Measurements from ENCODE around the gene F10.

DNA sequence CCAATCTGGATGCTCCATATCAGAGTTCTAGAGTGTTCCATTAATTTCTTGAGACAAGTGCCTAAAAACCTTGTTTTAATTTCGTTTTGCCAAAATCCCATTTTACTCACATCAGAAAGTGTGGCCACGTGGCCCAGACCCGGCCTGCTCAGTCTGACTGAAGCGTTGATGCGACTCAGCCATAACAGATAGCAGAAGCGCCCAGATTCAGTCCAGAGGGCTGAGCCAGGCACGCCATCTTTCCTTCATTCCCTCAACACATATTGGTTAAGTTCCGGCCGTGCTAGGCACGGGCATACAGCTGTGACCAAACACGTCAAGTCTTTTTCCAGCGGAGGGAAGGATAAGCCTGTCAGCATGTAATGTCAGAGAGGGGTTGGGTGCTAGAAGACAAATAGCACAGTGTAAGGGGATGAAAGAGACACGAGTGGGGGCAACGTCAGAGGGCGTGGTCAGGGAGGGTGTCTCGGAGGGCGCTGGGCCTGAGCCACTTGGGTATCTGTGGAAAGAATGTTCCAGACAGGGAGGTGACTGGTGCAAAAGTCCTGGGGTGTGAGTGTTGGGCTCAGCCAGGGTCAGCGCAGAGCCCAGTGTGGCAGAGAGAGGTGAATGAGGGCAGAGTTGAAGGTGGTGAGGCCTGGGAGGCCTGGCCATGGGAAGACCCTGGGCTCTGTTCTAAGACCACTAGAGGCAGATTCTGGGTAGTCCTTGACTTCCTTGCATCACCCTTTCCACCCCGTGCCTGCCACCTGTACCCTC, 3.1 kb downstream of the F10 start:
- TF ChIP-seq ZNF114 (CRISPR knock-in tag; IDR thresholded peaks at IDR 0.05) (no peak), POLR2AphosphoS5 (IDR thresholded peaks at IDR 0.05; ENCODE audit: low read depth) (no peak), JUNB (IDR thresholded peaks at IDR 0.05; ENCODE audit: unreplicated experiment) (no peak), EZH2 (IDR thresholded peaks at IDR 0.05; ENCODE audit: low read depth, unreplicated experiment) (no peak)
- TF ChIP-seq, protein P1, sequence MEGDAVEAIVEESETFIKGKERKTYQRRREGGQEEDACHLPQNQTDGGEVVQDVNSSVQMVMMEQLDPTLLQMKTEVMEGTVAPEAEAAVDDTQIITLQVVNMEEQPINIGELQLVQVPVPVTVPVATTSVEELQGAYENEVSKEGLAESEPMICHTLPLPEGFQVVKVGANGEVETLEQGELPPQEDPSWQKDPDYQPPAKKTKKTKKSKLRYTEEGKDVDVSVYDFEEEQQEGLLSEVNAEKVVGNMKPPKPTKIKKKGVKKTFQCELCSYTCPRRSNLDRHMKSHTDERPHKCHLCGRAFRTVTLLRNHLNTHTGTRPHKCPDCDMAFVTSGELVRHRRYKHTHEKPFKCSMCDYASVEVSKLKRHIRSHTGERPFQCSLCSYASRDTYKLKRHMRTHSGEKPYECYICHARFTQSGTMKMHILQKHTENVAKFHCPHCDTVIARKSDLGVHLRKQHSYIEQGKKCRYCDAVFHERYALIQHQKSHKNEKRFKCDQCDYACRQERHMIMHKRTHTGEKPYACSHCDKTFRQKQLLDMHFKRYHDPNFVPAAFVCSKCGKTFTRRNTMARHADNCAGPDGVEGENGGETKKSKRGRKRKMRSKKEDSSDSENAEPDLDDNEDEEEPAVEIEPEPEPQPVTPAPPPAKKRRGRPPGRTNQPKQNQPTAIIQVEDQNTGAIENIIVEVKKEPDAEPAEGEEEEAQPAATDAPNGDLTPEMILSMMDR (conservative IDR thresholded peaks at IDR 0.05; ENCODE audit: low read depth in 2 of 2): no peak
- TF ChIP-seq, protein P2, sequence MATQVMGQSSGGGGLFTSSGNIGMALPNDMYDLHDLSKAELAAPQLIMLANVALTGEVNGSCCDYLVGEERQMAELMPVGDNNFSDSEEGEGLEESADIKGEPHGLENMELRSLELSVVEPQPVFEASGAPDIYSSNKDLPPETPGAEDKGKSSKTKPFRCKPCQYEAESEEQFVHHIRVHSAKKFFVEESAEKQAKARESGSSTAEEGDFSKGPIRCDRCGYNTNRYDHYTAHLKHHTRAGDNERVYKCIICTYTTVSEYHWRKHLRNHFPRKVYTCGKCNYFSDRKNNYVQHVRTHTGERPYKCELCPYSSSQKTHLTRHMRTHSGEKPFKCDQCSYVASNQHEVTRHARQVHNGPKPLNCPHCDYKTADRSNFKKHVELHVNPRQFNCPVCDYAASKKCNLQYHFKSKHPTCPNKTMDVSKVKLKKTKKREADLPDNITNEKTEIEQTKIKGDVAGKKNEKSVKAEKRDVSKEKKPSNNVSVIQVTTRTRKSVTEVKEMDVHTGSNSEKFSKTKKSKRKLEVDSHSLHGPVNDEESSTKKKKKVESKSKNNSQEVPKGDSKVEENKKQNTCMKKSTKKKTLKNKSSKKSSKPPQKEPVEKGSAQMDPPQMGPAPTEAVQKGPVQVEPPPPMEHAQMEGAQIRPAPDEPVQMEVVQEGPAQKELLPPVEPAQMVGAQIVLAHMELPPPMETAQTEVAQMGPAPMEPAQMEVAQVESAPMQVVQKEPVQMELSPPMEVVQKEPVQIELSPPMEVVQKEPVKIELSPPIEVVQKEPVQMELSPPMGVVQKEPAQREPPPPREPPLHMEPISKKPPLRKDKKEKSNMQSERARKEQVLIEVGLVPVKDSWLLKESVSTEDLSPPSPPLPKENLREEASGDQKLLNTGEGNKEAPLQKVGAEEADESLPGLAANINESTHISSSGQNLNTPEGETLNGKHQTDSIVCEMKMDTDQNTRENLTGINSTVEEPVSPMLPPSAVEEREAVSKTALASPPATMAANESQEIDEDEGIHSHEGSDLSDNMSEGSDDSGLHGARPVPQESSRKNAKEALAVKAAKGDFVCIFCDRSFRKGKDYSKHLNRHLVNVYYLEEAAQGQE (IDR thresholded peaks at IDR 0.05; ENCODE audit: unreplicated experiment): no peak

Measured in GM23338 (cell line).